ENCODE measurements around the gene NRTN.
"Not testable (repeated sequence)": the region's sequence is repeated elsewhere in the genome, so short reads cannot be mapped to it uniquely, and the experiment has no call there.

Gene NRTN

GRCh38 chr19:5867201-5868136 lies 62.6 kb downstream of the NRTN start:
- no peak for DNase-seq (ENCODE audit: low spot score)

GRCh38 chr19:5870986-5871394 lies 66.1 kb downstream of the NRTN start:
- DNase-seq (ENCODE audit: low spot score) = peak; percentile 48

DNA sequence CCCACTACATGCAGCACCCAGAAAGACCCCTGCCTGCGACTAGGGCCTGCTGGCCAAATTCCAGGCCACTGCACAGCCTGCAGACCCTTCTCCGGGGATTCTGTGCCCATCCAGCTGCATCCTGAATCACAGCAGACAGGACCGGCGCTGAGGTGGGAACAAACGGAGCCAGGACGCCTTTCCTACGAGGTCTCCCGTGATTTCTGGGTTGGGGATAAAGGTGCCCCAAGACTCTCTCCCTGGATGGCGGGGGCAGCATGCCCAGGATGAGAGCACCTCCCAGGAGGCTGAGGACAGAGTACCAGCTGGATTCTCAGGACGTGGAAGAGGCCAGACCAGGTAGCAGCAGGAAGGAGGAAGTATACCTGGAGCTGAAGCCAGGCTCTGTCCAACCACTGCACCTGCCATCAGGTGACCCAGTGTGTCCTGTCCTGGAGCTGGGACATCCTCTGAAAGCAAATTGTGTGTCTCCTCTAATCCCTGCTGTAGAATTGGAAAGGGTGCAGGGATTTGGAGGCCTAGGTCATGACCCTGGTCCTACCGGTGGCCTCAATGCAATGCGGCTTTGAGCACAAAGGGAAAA lies 68.8 kb downstream of the NRTN start:
- no peak for DNase-seq (ENCODE audit: low spot score)

DNA sequence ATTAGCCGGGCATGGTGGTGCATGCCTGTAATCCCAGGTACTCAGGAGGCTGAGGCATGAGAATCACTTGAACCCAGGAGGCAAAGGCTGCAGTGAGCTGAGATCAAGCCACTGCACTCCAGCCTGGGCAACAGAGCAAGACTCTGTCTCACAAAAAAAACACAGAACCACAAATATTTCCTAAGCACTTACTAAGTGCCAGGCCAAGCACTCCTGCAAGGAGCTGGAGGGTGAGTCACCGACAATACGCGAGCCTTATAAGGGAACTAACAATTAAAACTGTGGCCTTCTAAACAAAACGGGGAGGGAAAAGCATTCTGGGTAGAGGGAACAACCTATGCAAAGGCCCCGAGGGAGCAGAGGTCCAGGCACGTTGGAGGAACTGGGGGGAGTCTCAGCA lies 69.6 kb downstream of the NRTN start:
- not testable (repeated sequence) for DNase-seq (ENCODE audit: low spot score)

DNA sequence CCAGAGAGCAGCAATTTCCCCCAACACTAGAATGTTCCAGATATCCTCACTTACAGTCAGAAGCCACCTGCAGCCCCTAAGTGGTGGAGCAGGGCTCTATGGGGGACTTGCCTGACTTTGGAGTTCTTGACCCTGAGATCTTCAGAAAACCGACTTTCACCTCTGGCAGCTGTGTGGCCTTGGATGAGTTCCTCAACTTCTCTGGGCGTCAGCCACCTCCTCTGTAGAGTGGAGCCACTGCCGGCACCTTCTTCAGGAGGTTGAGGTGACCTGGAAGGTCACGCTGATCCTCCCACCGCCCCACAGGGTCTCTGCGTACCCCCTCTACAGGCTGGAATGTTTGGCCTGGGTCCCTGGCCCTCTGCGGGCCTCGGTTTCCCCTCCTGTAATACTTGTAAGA lies 72.6 kb downstream of the NRTN start:
- DNase-seq (ENCODE audit: low spot score) = no peak

DNA sequence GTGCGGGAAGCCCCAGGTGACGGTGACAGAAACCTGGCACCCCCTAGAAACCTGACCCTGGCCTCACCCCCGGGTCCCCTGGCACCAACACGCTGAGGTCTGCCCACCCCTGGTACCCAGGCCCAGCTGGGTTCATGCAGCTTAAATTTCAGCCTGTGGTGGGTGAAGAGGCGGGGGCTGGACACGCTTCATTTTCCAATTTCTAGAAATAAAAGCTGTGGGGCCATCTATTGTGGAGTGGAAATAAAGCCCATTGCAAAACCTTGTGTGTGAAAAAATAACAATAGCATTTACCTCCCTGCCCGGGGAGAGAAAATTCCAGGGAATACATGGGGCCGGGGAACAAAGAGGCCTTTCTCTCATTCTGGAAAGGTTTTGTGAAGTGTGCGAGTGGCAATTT lies 73.0 kb downstream of the NRTN start:
- DNase-seq (ENCODE audit: low spot score) = no peak
